MCF 10A (cell line): ENCODE measurements around the gene GRM5. TPM values are rescaled to one million over a fixed set of nuclear protein-coding genes. Genes with fewer than 3 reads are reported as not detected.

Experiments
- BruUV-seq: library from RNA; stranded (reverse); fragments of 400-500 nt; replicated peaks from 2 replicates; lab custom pipeline; 2021; lab: Mats Ljungman, UMichigan
- CTCF ChIA-PET: fragments of 300-600 bp; sonication (Branson Sonifier 250); formaldehyde crosslinking; extraction: SDS; loops from one replicate; lab custom pipeline; 2021; ENCODE audit warnings: antibody characterized with exemption, inconsistent platforms; lab: Yijun Ruan, JAX
- POLR2A ChIA-PET: fragments of 300-600, 350-650 bp; sonication (Branson Sonifier 250); formaldehyde crosslinking; extraction: SDS; loops from one replicate; lab custom pipeline; 2020; ENCODE audit warnings: antibody characterized with exemption, inconsistent platforms; lab: Yijun Ruan, JAX
- DNase-seq: peaks from one replicate; pipeline ENCODE4 v3.0.0-alpha.2; 2018; ENCODE audit not compliant: unreplicated experiment
- H3K27ac Mint-ChIP-seq: one replicate; pipeline ENCODE4 v1.8.0; 2022; ENCODE audit warnings: mild to moderate bottlenecking, low read depth, mixed read lengths; ENCODE audit not compliant: unreplicated experiment
- H3K27me3 Mint-ChIP-seq: one replicate; pipeline ENCODE4 v1.8.0; 2022; ENCODE audit warnings: mixed read lengths; ENCODE audit not compliant: insufficient read depth, unreplicated experiment
- H3K36me3 Mint-ChIP-seq: one replicate; pipeline ENCODE4 v1.8.0; 2022; ENCODE audit warnings: mild to moderate bottlenecking, moderate library complexity, mixed read lengths; ENCODE audit not compliant: insufficient read depth, unreplicated experiment
- H3K4me1 Mint-ChIP-seq: one replicate; pipeline ENCODE4 v1.8.0; 2022; ENCODE audit warnings: mixed read lengths; ENCODE audit not compliant: insufficient read depth, unreplicated experiment
- H3K4me3 Mint-ChIP-seq: one replicate; pipeline ENCODE4 v1.8.0; 2022; ENCODE audit warnings: mild to moderate bottlenecking, moderate library complexity, mixed read lengths; ENCODE audit not compliant: unreplicated experiment
- H3K9me3 Mint-ChIP-seq: one replicate; pipeline ENCODE4 v1.8.0; 2022; ENCODE audit warnings: mixed read lengths; ENCODE audit not compliant: unreplicated experiment
- CTCF ChIP-seq: fragments of 200-600 bp; IDR thresholded peaks from one replicate; pipeline ENCODE4 v1.8.0; 2022; ENCODE audit warnings: antibody characterized with exemption, mild to moderate bottlenecking; ENCODE audit not compliant: unreplicated experiment
- intact Hi-C: fragments of 100-400 bp; cut with micrococcal nuclease; formaldehyde crosslinking; loops from 2 replicates; pipeline ENCODE4 v1.14.1; 2022
- total RNA-seq: library from RNA; stranded (reverse); gene quantifications from 2 replicates; pipeline ENCODE4 v1.2.3, GENCODE V29; 2022

Gene GRM5
- total RNA-seq, 1 experiment from 2014 or later, result not detected

GRCh38 chr11:88744140-88744539 is 321.6 kb downstream of the GRM5 start:
- H3K36me3 Mint-ChIP-seq, result no peaks in the 10 kb centered on the region
- H3K9me3 Mint-ChIP-seq, result no peaks in the 10 kb centered on the region
- no peak overlapping the region for H3K27ac Mint-ChIP-seq
- intact Hi-C loops, result no loop called here
- no peak overlapping the region for H3K4me3 Mint-ChIP-seq
- no peaks in the 10 kb centered on the region for H3K4me1 Mint-ChIP-seq
- no TSS peak for BruUV-seq
- no peak for DNase-seq
- peaks cover 6% of the 10 kb centered on the region for H3K27me3 Mint-ChIP-seq
- TF ChIP-seq CTCF, result no peak
- POLR2A ChIA-PET, result no interaction called here
- CTCF ChIA-PET, result no interaction called here

- Mint-ChIP-seq H3K36me3 (no peaks in the 10 kb centered on the region), H3K4me1 (no peaks in the 10 kb centered on the region), H3K9me3 (no peaks in the 10 kb centered on the region), H3K27ac (no peak overlapping the region), H3K27me3 (peaks cover 12% of the 10 kb centered on the region), H3K4me3 (no peak overlapping the region)
- POLR2A ChIA-PET, result no interaction called here
- no peak for TF ChIP-seq CTCF
- BruUV-seq, result no TSS peak
- DNase-seq, result no peak
- intact Hi-C loops, result no loop called here
- CTCF ChIA-PET, result no interaction called here
These were observed 326.3 kb downstream of the GRM5 start for GRCh38 chr11:88739524-88739923.

GRCh38 chr11:88709567-88709966 is 356.2 kb downstream of the GRM5 start:
- Mint-ChIP-seq H3K27me3 (peaks cover 10% of the 10 kb centered on the region), H3K9me3 (no peaks in the 10 kb centered on the region), H3K4me1 (no peaks in the 10 kb centered on the region), H3K4me3 (no peak overlapping the region), H3K27ac (no peak overlapping the region), H3K36me3 (no peaks in the 10 kb centered on the region)
- intact Hi-C loops, result no loop called here
- peak; percentile 4 for DNase-seq
- ChIA-PET CTCF (interaction anchor here (1.1 kb wide), 1 partner anchor 28 kb away, joined by 3 read pairs; no protein-coding TSS in a partner anchor), POLR2A (no interaction called here)
- no TSS peak for BruUV-seq
- no peak for TF ChIP-seq CTCF

GRCh38 chr11:88704485-88704884 is 361.3 kb downstream of the GRM5 start:
- Mint-ChIP-seq H3K4me3 (no peak overlapping the region), H3K36me3 (no peaks in the 10 kb centered on the region), H3K9me3 (no peaks in the 10 kb centered on the region), H3K27me3 (peaks cover 10% of the 10 kb centered on the region), H3K4me1 (no peaks in the 10 kb centered on the region), H3K27ac (no peak overlapping the region)
- no peak for TF ChIP-seq CTCF
- intact Hi-C loops, result no loop called here
- CTCF ChIA-PET, result interaction anchor here (0.5 to 0.6 kb wide), 2 partner anchors 8 to 826 kb away, joined by 3 to 5 read pairs; no protein-coding TSS in a partner anchor
- no TSS peak for BruUV-seq
- DNase-seq, result peak; percentile 27
- POLR2A ChIA-PET, result no interaction called here
